Inferior parietal cortex (tissue), 1 donor: Measurements from ENCODE around the gene TIMM21.

Experiments
- DNase-seq: peaks from one replicate; pipeline ENCODE4 v3.0.0-alpha.2; 2016; ENCODE audit errors: extremely low spot score

TIMM21 gene

DNA sequence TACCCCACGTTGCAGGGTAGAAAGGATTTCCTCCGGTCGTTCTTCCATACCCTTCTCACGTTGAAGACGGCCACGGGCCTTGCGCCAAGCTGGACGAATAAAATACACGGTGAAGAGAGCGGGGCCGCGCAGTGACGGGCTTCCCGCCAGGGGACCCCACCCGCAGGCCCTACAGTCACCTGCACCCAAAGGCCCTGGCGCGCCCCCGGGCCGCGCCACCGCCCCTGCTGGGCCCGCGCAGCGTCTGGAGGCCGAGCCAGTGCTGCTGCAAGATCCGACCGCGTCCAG is 888 bp upstream of the TIMM21 start:
- no peak for DNase-seq

DNA sequence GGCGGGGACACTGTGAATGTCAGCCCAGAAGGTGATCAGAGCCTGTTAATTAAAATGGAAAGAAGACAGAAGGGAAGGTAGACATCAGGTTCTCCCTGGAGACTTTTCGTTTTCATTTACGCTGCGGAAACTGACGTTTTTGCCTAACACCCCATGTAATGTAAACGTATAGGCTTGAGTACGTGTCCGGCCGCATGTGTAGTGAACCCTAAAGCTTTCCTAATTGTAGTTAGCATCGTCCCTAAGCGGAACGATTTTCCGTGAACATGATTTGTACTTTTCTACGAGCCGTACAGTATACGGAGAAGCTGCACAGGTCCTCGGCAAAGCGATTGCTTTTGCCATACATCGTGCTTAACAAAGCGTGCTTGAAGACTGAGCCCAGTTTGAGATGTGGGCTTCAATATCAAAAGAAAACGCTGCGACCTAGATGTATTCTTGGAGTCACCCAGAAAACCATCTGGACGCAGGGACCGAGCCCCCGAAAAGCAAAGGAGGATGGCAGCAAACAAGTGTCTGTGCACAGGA is 284 bp downstream of the TIMM21 start:
- no peak for DNase-seq

DNA sequence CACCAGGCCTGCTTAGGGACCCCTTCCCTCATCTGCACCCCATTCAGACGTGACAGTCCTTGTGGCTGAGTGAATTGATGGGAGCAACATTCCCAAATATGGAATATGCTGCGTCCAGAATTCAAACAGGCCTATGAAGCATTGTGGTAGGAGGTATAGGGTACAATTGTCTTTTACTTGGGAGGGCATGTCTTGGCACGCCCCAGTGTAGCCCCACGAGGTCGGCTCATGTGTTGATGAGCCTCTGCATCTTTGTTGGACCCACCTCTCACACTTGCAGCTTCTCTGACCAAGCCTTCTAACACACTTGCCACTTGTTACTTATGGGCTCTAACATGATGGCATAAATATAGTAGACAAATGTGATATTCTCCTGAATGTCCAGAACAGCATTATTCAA is 1.6 kb downstream of the TIMM21 start:
- no peak for DNase-seq

DNA sequence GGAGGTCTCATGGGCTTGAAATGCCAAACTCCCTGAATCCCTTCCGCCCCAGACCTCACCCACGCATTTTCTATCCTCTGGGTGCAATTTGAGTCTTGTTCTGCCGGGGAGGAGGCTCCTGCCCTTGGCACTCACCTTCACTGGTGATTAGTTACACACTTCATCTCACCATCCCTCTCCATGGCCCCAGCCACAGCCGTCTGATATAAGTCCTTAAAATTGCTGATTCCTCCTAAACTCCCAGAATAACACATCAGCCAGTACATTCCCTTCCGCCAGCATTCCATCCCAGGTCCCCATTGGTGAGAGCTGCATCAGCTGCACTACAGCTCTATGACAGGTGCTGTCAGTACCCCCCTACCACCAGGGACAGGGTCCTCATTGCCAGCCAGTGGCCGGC is 3.9 kb downstream of the TIMM21 start:
- no peak for DNase-seq

DNA sequence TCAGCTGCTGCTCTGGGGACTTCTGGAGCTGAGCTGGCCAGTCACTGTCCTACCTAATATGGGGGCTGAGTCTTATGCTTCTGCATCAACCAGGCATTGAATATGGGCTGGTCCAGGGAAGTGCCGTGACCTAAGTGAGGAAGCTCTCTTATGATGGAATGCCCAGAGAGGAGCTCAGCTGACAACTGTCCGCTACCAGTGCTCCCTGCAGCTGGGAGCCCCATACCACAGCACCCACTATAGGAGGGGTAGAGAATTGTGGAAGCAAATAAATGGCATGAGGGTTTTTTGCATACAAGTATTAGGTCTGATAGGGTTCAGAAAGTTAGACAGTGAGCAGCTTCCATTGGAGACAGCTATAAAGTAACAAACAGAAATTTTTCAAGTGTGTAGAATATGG is 4.5 kb downstream of the TIMM21 start:
- no peak for DNase-seq

DNA sequence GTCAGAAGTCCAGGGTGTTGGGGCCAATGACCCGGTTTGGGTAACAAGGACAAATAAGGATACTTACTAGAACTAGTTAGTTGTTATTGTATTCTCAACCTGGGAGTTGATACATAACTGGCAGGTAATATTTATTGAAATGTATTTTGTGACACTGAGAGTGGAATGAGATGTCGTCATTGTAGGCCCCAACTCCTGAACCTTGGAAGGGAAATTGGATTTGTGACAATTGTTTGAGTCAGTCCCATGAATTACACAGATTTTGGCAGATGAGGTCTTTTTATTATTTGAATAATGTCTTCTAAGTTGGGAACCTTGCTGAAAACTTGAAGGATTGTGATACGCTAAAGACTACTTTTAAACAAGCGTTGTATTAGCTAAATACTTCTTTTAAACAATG is 5.1 kb downstream of the TIMM21 start:
- DNase-seq, result no peak

DNA sequence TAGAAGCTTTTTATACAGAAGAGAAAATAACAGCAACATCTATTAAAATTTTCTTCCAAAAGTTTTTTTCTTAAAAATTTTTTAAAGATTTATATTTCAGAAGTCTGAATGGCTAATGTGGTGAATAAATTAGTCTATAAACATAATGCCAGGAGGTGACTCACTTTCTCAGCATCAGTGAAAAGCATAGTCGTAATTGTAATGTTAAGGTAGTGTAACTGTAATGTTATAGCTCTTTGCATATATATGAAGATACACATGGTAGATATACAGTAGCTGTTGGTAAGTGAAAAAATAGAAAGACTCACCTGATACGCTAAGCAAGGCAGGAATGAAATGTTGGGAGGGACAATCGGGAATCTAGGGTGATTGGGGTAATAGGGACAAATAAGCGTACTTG is 5.5 kb downstream of the TIMM21 start:
- DNase-seq, result no peak

DNA sequence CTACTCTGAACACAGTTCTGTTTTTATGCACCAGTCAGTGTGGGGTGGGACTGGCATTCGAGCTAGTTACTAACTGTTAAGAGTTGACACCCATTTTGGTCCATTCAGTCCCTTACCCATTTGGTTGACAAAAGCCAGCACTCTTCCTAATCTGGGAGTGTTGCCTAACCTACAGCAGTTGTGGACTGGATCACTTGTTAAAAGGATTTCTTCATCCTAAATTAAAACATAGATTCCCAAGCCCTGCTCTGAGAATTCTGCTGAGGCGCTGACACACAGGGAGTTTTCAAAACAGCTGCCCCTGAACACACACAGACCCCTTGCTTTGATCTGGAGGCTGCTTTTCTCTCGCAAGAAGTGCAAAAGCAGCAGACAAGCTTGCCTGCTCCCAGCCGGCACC is 6.4 kb downstream of the TIMM21 start:
- no peak for DNase-seq

DNA sequence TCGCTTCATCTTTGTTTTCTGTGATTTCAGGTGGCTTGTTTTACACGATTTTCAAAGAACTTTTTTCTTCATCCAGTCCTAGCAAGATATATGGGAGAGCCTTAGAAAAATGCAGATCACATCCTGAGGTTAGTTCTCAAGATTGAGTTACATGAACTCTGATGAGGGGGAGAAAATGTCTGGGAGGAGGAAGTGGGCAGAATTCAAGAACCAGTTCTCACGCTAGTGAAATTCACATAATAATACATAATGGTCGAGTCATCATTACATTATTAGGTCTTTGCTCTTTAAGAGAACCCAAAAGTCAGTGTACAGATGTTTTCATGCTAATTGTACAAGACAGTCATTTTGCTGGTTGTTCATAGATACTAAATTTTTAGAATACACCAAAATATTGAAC is 7.0 kb downstream of the TIMM21 start:
- no peak for DNase-seq

DNA sequence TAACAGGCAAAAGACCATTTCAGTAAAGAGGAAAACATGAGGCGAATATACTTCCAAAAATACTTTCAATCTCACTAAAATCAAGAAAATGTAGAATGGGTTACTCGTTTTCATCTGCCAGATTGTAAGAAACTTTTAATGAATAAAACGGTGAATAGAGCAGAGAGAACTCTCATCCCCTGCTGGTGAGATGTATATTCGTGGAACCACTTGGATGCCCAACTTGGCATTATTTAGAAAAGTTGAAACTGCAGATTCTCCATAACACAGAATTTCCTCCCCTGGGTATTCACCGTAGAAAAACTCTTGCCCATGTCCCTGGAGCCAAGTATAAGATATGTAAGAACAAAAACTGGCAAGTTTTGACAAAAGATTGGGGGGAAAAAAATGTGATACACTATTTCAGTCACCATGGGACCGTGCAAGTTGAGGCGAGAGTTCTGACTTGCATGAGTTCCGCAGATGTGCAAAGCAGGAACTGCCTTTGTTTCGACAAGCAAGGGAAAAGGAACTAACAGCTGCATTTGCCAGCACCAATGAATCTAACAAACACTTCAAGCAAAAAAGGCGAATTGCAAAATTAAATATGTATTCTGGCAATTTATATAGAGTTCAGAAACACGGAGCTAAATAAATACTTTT is 14.8 kb downstream of the TIMM21 start:
- no peak for DNase-seq

DNA sequence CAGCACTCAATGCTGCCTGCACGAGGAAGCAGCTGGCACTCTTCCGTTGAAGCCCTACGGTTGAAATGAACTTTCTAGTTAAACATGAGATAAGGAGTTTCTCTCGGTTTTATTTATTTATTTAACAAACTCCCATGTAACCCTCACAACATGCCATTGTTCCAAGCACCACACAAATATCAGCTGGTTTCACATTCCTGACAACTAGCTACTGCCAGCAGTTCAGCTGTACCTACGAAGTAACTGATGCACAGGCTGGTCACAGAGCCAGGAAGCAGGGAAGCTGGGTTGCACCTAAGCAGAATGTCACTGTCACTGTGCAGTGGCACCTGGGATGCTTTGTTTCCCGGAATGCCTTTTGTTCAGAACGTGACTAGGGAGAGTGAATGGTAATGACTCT is 18.1 kb downstream of the TIMM21 start:
- no peak for DNase-seq

DNA sequence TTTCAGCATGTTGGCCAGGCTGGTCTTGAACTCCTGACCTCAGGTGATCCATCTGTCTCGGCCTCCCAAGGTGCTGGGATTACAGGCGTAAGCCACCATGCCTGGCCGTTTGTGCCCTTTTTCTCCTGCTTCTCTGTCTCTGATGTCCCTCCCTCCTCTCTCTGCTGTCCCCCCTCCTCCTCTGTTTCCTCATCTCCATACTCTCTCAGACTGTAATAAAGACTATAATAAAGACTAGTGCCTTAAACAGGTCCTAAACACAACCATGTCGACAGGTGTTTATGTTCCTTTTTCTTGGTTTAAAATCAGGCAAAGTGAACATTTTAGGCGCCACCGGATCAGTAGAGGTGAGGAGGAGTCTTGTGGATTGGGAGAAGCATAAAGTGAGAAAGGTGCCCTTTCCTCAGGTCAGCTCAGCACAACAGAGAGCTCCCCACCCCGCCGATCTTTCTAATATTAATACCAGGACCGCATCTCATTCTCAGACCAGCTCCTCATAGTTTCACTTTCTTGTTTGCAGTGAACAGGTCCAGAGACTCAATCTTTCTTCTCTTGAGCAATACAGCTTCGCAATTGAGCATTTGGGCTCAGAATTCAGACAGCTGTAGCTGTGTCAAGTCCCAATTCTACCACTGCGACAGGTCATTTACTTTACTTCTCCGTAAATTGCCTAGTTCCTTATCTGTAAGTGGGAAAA is 23.7 kb downstream of the TIMM21 start:
- DNase-seq, result no peak

DNA sequence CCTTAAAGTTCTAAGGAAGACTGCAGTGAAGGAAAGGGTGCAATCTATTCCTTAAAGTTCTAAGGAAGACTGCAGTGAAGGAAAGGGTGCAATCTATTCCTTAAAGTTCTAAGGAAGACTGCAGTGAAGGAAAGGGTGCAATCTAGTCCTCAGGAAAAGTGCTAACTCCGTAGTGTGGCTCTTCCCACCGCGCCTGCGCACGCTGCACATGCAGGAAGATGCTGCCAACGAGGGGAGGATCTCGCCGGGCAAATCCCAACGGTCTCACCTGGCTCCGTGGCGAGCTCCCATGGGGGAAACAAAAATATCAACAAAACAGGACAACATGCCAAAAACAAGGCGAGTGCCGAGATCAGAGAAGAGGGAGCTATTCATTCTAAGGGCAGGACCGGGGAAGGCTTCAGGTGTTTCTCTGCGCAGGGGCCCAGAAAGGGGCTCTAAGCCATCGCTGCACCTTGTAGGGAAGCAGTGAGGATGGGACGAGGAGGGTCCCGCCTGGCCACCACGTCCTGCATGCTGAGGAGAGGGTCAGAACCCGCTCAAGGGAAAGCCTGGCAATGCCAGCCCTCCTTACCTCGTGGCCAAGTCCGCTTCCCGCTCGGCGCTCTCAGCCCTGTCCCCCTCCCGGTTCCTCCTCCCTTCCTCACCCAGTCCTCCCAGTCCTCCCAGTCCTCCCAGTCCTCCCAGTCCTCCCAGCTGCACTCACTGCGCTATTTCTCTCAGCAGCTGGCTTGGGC is 24.5 kb downstream of the TIMM21 start:
- DNase-seq, result no peak

DNA sequence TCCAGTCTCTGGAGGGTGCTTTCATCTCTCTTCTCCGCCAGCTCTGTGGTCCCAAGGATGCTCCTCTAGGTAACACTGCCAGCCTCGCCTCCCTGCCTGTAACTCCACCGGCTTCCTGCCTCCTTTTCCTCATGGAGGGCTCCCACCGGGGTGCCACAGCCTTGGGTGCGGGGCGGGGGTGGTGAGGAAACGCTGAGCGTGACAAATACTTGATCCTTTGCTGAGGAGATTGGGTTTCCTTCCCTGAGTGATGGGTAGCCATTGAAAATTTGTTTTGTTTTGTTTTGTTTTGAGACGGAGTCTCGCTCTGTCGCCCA is 25.1 kb downstream of the TIMM21 start:
- no peak for DNase-seq

DNA sequence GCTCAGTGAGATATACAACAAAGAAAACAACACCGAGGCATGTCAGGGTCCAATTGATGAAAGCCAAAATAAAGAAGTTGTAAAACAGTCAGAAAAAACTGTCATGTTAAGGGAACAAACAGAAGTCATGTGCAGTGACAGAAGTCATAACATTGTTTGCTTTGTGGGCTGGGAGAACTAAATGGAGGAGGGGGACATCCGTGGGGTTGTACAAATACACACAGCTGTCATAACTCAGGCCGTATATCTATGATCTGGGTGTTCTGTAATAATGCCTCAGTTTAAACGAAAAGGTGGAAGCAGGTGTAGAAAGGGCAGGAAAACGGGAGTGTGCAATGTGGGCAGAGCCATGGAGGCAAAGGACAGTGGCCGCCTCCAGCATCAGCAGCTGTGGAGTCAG is 27.3 kb downstream of the TIMM21 start:
- DNase-seq, result no peak

DNA sequence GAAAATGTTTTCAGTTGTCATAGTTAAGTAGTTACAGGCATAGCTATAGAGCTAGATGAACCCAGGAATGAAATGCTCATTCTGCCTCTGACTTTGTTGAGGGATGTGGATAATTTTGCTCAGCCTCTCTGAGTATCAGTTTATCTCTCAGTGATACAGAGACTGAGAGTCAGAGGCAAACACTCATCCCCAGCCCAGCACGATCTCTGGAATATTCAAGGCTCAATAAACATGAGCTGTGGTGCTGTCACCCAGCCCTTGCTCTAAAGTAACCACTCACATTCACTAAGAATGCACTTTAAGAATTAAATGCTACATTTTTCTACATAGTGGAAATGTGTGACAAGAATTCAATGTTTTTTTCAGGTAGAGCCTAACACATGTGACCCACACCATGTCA is 30.6 kb downstream of the TIMM21 start:
- no peak for DNase-seq

DNA sequence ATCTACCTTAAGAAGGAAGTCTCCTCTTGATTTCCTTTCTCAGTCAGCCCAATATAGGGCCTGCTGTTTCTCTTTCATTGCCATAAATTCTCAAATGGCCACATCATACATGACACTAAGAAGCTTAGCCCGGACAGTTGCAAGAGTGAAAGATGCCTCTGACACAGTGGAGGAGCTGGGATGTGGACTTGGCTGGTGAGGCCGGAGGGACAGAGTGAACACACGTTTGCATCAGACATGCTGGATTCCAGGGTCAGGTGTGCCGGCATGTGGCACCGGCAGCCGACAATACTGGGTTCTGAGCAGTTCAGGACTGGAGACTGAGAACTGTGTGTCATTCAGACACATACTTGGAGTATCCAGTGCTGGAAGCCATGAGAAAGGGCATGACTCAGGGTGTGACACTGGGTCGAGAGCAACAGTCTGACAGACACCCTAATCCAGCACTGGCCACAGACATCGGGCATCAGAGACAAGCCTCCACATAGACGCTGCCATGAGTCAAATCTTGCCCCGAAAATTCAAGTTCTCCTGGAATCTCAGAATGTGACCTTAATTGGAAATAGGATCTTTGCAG is 31.4 kb downstream of the TIMM21 start:
- no peak for DNase-seq

DNA sequence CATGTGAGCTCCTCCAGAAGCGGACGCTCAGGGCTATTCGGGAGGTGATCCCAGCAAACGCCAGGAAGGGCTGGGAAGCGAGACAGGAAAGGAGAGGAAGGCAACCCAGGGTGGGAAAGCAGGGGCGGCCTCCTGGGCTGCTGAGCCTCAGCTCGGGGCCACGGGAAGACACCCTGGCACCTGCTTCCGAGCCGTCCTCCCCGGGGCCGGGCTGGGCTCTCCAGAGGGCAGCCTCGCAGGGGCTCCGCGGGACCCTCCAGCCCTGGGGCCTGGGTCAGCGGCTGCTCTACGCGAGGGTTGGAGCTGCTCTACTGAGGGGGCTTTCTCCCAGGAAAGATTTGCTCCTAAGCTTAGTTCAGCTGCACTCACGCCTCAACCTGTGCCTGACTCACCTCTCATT is 34.0 kb downstream of the TIMM21 start:
- DNase-seq, result no peak

DNA sequence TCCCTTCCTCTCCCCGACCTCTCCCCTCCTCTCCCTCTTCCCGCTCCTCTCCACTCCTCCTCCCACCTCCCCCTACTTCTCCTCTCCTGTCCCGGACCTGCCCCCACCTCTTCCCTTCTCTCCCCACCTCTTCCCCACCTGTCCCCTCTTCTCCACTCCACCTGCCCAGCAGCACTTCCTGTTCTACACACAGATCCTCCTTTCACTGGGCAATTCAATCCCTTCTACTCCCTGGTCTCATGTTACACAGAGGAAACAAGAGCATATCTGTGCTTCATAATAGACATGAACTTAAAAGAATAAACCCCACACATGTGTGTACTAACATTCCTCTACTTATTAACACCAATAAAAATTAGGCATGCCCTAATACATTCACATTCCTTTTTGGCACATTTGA is 34.8 kb downstream of the TIMM21 start:
- no peak for DNase-seq

DNA sequence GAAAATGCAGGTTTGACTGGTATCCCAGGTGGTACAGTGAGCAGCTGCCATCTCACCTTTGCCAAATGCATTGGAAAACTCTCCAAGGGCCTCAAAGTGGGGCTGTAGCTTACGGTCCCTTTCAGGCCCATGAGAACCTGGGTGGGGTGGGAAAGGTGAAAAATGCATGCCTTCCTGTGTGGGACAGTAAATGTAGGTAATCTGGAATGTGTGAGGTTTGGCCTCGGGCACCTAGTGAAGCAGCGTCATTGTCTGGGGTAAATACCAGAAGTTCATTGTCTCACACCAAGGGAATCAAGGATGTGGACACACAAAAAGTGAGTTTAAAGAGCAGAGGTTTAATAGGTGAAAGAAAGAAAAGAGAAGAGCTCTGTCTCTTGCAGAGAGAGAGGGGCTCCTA is 36.6 kb downstream of the TIMM21 start:
- no peak for DNase-seq

DNA sequence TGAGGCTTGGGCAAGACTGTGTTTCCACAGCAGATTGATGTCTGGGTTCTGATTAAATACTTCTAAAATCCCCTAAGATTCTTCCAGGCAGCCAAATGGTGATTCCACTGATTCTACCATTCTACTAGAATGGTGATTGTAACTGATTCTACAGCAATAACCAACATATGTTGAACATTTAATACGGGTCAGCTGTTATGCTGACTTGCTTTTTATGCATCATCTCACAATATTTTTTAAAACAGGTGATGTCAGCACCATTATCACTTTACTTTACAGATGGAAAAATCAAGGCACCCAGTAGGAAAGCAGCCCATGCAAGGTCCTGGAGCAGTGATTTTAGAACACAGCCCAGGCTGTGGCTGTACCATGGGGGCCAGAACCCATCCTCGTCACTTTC is 37.5 kb downstream of the TIMM21 start:
- DNase-seq, result no peak

DNA sequence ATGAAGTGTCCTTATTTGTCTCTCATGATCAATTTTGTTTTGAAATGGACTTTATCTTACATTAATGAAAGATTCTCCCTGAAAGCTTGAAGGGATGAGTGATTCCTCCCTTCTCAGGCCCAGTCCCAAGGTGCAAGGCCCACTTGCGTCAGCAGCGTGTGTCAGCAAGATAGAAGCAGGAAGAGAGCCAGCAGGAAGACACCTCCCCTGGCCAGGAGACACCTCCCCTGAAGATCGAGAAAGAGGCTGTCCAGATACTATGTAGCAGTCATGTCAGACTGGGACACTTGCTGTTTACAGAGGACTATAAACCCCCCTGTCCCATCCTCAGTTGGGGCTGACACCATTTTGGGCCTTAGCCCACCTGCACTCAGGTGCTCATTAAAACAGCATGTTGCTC is 38.3 kb downstream of the TIMM21 start:
- DNase-seq, result no peak

DNA sequence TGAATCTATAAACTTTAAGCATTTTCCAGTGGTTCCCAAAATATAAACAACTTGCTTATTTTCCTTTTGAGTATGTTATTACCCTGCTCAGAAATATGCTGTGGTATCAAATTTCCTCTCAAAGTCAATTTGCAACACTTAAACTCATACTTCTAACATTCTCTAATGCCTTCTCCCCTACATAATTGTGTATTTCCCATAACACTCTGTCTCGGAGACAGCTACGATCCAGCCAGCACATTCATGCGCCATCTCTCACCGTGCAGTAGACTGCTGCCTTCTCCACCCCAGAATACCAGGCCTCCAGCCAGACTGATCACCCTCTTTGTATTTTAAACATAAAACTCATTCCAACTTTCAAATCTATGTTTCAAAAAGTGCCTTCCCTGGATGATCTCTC is 41.8 kb downstream of the TIMM21 start:
- no peak for DNase-seq
